HEK293 (cell line): ENCODE data around the gene SERPINE2.

Experiments used
- ATF2 ChIP-seq: fragments of 450-650 bp; formaldehyde crosslinking; IDR thresholded peaks from 2 replicates; pipeline ENCODE4 v1.5.1; 2016; ENCODE audit warnings: missing biosample characterization, missing genetic modification characterization, low read depth
- MYNN ChIP-seq: fragments of 450-650 bp; formaldehyde crosslinking; IDR thresholded peaks from 2 replicates; pipeline ENCODE4 v1.5.1; 2016; ENCODE audit warnings: missing biosample characterization, missing genetic modification characterization, borderline replicate concordance
- OVOL3 ChIP-seq: fragments of 450-650 bp; formaldehyde crosslinking; IDR thresholded peaks from 2 replicates; pipeline ENCODE4 v1.5.1; 2016; ENCODE audit warnings: missing biosample characterization, missing genetic modification characterization
- PBX3 ChIP-seq: sonication (generic); formaldehyde crosslinking; IDR thresholded peaks from 2 replicates; pipeline ENCODE4 v1.8.1; 2022; ENCODE audit warnings: mild to moderate bottlenecking, moderate library complexity, missing genetic modification reagents
- ZFP41 ChIP-seq: fragments of 450-650 bp; formaldehyde crosslinking; IDR thresholded peaks from 2 replicates; pipeline ENCODE4 v1.5.1; 2016; ENCODE audit warnings: missing biosample characterization, missing genetic modification characterization, borderline replicate concordance
- ZNF121 ChIP-seq: fragments of 450-650 bp; formaldehyde crosslinking; IDR thresholded peaks from 2 replicates; pipeline ENCODE4 v1.5.1; 2016; ENCODE audit warnings: missing biosample characterization, missing genetic modification characterization
- ZNF221 ChIP-seq: fragments of 450-650 bp; formaldehyde crosslinking; IDR thresholded peaks from 2 replicates; pipeline ENCODE4 v1.5.1; 2017; ENCODE audit warnings: missing biosample characterization, missing genetic modification characterization, borderline replicate concordance
- ZNF555 ChIP-seq: fragments of 450-650 bp; formaldehyde crosslinking; conservative IDR thresholded peaks from 2 replicates; pipeline ENCODE4 v1.5.1; 2017; ENCODE audit warnings: missing biosample characterization, mild to moderate bottlenecking, missing genetic modification characterization, inconsistent platforms
- ZNF658 ChIP-seq: fragments of 450-650 bp; formaldehyde crosslinking; IDR thresholded peaks from 2 replicates; pipeline ENCODE4; 2016; ENCODE audit warnings: missing biosample characterization, missing genetic modification characterization
- ZNF792 ChIP-seq: fragments of 450-650 bp; formaldehyde crosslinking; IDR thresholded peaks from 2 replicates; pipeline ENCODE4 v1.5.1; 2016; ENCODE audit warnings: missing biosample characterization, missing genetic modification characterization
- TF ChIP-seq, protein P1 (sequence below): fragments of 450-650 bp; formaldehyde crosslinking; IDR thresholded peaks from 2 replicates; pipeline ENCODE4 v1.5.1; 2016; ENCODE audit warnings: missing biosample characterization, missing genetic modification characterization
- TF ChIP-seq, protein P2 (sequence below): fragments of 450-650 bp; formaldehyde crosslinking; IDR thresholded peaks from 2 replicates; pipeline ENCODE4 v1.5.1; 2017; ENCODE audit warnings: missing biosample characterization, missing genetic modification characterization
- TF ChIP-seq, protein P3 (sequence below): fragments of 450-650 bp; formaldehyde crosslinking; IDR thresholded peaks from 2 replicates; pipeline ENCODE4 v1.5.1; 2016; ENCODE audit warnings: missing biosample characterization, missing genetic modification characterization

DNA sequence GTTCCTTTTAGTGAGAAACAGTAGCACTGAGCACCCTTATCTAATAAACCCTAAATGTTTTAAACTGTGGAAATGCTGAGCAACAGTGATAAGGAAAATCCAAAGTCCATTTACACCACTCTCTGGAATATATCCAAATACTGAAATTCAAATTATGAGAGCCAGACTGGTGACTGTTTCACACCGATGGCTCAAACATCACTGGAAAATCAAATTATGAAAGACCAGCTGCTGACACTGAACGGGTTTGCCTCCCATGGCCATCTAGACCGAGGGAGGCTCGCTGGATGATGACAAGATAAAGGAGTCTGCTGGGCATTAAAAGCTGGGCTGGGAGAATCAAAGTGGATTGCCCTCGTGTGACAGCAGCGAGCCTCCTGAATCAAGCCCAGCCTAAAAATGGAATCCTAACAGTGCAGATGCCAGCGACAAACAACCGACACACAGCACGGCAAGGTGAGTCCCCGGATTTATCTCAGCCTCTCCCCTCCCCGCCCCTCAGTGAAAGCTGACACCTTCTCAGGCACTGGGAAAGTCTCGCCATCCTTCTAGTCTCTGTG, 30.3 kb downstream of the SERPINE2 start:
- TF ChIP-seq ZFP41 (tag by site-specific recombination) (no peak), ZNF221 (tag by site-specific recombination) (no peak), MYNN (tag by site-specific recombination) (no peak), OVOL3 (tag by site-specific recombination) (no peak), ZNF792 (no peak), PBX3 (CRISPR knock-in tag) (no peak), ZNF121 (no peak), ATF2 (tag by site-specific recombination) (no peak), ZNF658 (no peak), ZNF555 (tag by site-specific recombination) (no peak)
- TF ChIP-seq, protein P1, sequence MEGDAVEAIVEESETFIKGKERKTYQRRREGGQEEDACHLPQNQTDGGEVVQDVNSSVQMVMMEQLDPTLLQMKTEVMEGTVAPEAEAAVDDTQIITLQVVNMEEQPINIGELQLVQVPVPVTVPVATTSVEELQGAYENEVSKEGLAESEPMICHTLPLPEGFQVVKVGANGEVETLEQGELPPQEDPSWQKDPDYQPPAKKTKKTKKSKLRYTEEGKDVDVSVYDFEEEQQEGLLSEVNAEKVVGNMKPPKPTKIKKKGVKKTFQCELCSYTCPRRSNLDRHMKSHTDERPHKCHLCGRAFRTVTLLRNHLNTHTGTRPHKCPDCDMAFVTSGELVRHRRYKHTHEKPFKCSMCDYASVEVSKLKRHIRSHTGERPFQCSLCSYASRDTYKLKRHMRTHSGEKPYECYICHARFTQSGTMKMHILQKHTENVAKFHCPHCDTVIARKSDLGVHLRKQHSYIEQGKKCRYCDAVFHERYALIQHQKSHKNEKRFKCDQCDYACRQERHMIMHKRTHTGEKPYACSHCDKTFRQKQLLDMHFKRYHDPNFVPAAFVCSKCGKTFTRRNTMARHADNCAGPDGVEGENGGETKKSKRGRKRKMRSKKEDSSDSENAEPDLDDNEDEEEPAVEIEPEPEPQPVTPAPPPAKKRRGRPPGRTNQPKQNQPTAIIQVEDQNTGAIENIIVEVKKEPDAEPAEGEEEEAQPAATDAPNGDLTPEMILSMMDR (tag by site-specific recombination): no peak
- TF ChIP-seq, protein P2, sequence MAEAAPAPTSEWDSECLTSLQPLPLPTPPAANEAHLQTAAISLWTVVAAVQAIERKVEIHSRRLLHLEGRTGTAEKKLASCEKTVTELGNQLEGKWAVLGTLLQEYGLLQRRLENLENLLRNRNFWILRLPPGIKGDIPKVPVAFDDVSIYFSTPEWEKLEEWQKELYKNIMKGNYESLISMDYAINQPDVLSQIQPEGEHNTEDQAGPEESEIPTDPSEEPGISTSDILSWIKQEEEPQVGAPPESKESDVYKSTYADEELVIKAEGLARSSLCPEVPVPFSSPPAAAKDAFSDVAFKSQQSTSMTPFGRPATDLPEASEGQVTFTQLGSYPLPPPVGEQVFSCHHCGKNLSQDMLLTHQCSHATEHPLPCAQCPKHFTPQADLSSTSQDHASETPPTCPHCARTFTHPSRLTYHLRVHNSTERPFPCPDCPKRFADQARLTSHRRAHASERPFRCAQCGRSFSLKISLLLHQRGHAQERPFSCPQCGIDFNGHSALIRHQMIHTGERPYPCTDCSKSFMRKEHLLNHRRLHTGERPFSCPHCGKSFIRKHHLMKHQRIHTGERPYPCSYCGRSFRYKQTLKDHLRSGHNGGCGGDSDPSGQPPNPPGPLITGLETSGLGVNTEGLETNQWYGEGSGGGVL (tag by site-specific recombination): no peak
- TF ChIP-seq, protein P3, sequence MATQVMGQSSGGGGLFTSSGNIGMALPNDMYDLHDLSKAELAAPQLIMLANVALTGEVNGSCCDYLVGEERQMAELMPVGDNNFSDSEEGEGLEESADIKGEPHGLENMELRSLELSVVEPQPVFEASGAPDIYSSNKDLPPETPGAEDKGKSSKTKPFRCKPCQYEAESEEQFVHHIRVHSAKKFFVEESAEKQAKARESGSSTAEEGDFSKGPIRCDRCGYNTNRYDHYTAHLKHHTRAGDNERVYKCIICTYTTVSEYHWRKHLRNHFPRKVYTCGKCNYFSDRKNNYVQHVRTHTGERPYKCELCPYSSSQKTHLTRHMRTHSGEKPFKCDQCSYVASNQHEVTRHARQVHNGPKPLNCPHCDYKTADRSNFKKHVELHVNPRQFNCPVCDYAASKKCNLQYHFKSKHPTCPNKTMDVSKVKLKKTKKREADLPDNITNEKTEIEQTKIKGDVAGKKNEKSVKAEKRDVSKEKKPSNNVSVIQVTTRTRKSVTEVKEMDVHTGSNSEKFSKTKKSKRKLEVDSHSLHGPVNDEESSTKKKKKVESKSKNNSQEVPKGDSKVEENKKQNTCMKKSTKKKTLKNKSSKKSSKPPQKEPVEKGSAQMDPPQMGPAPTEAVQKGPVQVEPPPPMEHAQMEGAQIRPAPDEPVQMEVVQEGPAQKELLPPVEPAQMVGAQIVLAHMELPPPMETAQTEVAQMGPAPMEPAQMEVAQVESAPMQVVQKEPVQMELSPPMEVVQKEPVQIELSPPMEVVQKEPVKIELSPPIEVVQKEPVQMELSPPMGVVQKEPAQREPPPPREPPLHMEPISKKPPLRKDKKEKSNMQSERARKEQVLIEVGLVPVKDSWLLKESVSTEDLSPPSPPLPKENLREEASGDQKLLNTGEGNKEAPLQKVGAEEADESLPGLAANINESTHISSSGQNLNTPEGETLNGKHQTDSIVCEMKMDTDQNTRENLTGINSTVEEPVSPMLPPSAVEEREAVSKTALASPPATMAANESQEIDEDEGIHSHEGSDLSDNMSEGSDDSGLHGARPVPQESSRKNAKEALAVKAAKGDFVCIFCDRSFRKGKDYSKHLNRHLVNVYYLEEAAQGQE (tag by site-specific recombination): no peak
